ENCODE measurements around the gene ADAT3.
"Not testable (repeated sequence)": the region's sequence is repeated elsewhere in the genome, so short reads cannot be mapped to it uniquely, and the experiment has no call there.

Gene ADAT3

DNA sequence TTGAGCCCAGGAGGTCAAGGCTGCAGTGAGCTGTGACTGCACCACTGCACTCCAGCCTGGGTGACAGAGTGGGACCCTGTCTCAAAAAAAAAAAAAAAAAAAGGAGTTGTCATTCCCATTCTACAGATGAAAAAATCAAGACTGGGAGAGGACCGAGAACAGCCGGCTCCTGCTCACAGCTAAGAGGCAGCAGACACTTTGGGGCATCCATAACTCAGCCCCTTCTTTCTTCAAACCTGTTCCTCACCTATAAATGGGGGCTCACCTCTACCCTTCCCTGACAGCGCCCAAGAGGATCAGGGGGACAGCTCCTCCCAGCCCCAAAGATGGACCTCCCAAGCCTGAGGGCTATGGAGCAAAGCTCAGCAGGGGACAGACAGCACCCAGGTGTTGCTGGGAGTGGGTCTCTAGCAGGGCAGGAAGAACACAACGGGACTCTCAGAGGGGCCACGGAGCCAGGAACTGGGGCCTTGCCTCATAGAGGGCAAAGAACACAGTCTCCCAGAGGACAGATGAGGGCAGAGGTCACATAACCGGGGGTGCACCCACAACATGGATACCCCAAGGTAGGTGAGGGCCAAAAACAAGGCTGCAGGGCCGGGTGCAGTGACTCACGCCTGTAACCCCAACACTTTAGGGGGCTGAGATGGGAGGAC, 38.4 kb upstream of the ADAT3 start:
- DNase-seq (ENCODE audit: low read depth), result no peak

DNA sequence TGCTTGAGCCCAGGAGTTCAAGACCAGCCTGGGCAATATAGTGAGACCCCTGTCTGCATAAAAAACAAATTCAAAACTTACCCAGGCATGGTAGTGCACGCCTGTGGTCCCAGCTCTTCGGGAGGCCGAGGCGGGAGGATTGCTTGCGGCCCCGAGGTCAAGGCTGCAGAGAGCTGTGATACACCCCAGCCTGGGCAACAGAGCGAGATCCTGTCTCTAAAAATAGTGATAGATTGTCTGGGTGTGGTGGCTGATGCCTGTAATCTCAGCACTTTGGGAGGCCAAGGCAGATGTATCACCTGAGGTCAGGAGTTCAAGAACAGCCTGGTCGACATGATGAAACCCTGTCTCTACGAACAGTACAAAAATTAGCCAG, 37.9 kb upstream of the ADAT3 start:
- no peak for DNase-seq (ENCODE audit: low read depth)

DNA sequence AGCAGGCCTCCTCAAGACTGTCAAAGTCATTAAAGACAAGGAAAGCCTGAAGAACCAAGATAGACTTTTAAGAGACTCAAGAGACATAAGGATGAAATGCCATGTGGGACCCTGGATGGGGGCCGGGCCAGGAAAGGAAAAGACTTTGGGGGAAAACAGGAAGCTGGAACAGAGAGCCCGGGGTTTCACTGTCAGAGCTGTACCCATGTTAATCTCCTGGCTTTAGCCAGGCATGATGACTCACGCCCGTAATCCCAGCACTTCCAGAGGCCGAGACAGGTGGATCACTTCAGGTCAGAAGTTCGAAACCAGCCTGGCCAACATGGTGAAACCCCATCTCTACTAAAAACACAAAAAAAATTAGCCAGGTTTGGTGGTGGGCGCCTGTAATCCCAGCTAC, 36.2 kb upstream of the ADAT3 start:
- no peak for DNase-seq (ENCODE audit: low read depth)

DNA sequence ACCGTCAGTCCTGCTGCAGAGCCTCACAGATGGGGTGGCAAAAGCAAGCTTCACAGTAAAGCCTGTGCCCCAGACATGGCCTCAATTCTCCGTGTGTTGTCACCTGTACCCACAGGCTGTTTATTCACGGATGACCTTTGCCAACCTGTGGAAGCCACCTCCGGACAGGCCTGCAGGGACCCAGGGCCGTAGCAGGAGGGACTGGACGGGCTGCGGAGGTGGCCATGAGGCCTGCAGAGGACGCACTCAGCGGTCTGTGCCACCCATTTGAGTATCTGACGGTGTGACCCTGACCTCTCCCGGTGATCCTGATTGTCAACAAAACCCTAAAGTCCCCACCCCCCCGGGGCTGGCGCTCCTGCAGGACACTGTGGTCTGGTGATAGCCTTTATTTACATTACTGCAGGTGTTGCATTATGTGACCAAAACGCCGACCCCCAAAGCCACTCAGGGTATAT, 34.0 kb upstream of the ADAT3 start:
- no peak for DNase-seq (ENCODE audit: low read depth)

DNA sequence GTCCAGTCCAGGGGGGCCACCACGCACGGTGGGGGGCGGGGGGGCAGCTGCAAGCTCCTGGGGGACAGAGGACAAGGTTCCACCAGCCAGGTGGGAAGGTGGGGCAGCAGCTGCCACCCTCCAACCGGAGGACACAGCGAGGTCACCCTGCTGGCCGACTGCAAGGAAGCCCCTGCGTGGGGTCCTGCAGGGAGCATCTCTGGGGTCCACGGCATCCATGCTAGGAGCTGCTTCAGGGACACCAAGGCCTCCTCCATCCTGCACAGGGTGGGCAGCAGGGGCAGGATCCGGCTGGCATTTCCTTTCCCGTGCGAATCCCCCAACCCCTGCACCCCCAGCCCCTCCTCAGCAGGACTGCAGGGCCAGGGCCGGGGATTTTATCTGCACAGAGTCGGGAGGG, 33.6 kb upstream of the ADAT3 start:
- DNase-seq (ENCODE audit: low read depth), result no peak

DNA sequence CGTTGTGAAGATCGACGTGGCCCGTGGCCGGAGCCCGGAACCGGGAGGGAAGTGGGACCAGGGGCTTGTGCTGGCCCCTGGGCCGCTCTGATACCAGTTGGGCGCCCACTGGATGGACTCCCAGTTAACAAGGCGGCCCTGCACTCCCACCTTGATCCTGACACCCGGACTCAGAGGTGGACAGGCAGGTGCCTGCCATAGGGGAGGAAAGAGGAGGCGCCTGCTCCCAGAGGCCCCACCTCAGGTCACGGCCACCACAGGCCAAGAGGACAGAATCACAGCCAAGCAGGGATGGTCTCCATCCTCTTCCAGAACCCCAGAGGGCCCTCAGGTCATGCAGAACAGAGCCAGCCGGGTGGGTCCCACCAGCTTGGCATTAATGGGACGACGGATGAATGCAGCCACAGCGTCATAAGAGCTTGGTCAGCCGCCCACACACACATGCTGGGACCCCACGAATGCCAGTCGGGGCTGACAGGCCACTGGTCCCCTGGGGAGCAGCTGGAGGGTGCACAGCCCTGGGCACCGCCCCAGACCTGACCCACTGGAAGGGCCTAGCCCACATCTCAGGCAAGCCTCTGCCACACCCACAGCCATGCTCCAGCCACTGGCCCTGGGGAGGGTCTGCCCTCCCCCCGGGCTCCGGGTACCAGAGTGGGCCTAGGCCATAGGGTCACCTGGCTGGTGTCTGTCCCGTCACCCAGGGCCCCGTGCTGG, 32.2 kb upstream of the ADAT3 start:
- DNase-seq (ENCODE audit: low read depth), result no peak

DNA sequence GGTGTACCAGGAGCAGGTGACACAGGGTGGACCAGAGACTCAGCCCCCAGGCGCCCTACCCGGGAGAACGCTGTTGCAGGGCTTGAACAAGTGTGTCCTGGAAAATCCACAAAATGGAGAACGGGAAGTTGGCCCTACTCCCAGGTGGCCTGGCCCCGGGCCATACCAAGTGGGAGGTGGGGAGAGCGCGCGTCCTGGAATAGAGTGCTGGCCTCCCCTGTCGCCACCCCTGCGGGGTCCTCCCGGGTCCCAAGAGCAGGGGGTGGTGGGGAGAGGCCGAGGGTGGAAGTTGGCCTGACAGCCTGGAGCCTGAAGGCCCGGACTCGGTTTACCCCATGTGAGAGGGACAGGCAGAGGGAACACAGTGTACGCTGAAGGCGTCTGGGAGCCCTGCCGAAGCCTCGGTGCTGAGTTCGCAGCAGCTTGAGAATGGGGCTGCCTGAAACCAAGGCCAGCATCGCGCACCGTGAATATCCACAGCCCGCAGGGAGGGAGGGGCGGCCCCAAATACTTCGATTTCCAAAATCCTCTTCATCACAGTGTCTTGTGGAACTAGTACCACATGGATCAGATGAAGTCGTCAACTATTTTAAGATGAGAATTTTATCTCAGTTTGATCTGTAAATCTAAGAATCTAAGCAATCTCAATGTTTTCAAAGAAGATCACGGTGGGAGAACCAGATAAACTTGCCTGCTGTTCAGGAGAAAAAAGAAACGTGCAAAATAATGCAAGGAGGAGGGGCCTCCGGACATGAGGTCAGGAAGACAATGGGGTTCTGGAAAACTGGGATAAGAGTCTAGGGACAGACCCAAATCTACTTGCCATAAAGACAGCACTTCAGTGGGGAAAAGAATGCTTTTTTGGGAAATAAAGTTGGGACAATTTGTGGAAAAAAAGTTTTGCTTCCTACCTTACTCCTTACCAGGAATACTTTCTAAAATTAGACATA, 31.4 kb upstream of the ADAT3 start:
- DNase-seq (ENCODE audit: low read depth), result no peak

DNA sequence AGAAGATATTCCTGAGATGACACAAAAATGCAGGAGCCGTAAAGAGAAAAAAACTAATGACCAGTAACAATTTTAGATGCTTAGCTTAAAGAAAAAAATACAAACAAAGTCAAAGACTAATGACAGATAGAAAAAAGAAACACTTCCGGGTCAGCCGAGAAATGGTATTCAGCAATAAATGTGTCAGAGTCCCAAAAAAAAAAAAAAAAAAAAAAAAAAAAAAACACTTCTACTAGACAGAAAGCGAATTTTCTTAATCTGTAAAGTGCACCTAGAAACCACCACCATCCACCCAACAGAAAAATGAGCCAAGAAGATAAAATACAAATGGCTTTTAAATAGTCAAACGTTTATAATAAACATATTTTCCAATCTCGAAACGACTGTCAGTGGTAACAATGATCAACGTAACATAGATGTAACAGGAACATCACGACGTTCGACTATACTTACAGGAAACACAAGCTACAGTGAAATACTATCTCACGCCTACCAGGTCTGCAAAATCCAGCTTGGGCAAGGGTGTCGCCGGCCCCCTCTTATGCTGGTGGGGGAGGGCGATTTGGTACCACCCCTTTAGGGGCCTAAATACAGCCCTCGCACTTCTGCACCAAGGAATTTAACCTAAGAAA, 30.5 kb upstream of the ADAT3 start:
- no peak for DNase-seq (ENCODE audit: low read depth)

DNA sequence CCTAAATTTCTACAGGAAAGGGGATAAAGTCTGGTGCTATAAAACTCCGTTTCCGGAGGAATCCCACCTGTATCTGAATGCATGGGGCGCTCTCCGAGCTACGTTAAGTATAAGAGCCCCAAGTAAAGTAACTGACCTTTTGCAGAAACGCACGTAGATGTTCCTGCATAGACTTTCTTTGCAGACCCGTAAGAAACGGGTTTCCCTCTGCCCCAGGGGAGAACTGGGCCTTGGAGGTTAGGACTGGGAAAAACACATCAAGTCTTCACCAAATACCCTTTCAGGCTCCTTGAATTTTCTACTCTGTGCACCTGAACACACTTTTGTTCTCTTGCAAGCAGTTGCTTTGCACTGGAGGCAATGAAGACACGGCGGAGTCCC, 29.9 kb upstream of the ADAT3 start:
- DNase-seq (ENCODE audit: low read depth), result not testable (repeated sequence)

DNA sequence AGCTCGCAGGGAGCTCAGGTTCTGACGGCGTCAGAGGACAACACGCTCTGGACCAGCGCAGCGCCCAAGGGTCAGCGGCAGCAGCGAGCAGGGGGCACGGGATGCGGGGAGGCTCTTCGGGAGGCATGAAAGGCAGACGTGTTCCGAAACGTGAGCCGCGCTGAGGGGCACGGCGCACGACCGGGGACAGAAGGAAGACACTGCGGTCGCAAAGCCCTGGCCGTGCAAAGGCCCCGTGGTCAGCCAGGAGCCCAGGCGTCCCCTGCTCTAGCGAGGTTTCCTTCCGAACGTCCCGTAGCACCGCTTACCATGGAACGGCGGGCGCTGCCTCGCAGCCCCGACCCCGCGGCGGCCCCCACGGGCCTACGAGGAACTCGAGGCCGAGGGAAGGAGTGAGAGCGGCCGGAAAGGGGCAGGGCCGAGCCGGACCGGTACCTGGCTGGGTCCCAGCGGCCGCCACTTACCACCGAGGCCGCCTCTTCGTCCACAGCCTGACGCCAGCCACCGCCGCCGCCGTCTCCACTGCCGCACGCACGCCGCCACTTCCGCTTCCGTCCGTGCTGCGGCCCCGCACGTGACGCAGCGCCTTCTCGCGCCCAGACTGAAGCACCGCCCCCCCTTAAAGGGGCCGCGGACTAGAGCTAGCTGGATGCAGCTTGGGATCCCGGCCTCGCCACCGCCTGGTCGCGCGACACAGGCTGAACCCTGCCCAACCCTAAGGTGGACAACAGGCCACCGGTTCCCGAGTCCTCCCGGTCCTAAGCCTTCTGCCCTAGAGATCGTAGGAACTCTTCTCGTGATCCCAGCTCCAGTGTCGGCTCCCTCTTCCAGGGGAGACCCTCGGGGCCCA, 29.3 kb upstream of the ADAT3 start:
- peak; percentile 79 for DNase-seq (ENCODE audit: low read depth)

DNA sequence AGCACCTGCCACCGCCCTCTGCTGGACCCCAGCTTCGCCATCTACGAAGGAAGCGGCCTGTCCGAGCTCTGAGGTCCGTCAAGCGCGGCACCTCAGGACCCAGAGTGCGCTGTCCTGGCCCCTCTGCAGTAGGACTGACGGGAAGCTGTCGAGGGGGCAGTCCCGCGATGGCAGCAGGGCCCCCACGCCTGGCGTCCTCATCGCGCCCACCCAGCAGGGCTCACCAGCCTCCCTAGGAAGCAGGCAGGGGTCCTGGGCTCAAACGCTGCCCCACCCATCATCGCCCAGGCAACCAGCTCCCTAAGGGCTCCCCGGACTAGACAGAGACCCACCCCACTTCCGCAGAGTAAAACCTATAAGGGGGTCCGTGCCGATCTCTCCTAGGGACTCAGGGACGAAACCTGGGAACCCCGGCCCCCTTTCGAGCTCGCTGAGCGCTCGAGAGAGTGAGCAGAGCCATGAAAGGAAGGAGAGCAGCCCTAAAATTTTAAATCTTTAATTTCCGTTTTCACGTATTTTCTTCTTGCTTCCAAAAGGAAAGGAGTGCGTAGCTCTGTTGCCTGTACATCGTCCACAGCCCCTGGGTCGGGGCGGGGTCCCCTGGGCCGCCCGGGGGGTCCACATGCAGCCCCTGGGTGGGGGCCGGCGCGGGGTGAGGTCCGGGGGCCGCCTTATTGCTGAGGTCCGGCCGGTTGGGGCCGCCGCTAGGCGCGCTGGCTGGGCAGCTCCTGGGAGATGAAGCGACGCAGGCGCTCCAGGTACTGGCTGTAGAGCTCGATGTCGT, 28.5 kb upstream of the ADAT3 start:
- DNase-seq (ENCODE audit: low read depth), result not testable (repeated sequence)

DNA sequence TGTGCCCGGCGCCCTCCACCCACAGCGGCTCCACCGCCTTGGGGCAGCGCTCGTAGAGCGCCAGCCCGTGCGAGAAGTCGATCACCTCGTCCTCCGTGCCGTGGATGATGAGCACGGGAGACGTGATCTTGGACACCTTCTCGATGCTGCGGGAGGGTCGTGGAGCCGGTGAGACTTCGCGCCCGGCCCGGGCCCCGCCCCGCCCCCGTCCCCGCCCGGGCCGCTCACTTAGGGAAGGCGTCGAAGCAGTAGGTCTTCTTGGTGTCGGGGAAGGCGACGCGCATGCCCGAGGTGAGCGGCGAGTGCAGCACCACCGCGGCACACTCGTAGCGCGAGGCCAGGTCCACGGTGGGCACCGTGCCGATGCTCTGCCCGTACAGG, 27.9 kb upstream of the ADAT3 start:
- DNase-seq (ENCODE audit: low read depth), result not testable (repeated sequence)

DNA sequence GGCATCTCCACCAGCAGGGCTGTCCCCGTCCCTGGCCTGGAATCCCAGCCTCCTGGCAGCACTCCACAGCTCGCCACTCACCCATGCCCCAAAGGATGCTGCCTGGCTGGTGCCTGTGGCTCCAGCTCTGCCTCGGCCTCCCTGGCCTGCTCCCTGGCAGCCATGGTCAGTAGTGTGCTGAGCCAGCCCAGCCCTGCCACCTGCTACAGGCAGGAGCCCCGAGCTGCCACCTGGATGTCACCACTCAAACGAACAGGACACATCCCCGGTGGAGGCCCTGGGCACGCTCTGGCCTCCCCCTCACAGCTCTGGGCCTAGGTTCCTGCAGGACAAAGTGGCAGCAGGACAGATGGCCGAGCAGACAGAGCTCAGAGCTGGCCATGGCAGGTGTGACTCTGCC, 26.6 kb upstream of the ADAT3 start:
- DNase-seq (ENCODE audit: low read depth), result not testable (repeated sequence)

DNA sequence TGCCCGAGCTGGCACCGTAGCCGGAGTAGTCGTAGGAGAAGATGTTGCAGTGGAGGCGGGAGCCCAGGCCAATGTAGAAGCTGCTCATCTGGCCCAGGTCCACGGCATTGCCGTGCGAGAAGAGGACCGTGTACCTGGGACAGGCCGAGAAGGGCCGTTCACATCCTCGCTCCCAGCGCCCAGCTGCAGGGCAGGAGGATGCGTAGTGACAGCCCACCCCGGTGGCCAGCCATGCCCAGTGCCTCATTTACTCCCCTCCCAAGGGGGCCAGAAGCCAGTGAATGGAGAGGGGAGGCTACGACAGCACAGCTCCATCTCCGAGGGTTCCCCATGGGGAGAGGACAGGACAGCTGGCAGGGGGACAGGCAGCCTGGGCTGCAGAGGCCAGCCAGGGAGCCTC, 25.2 kb upstream of the ADAT3 start:
- DNase-seq (ENCODE audit: low read depth), result not testable (repeated sequence)

DNA sequence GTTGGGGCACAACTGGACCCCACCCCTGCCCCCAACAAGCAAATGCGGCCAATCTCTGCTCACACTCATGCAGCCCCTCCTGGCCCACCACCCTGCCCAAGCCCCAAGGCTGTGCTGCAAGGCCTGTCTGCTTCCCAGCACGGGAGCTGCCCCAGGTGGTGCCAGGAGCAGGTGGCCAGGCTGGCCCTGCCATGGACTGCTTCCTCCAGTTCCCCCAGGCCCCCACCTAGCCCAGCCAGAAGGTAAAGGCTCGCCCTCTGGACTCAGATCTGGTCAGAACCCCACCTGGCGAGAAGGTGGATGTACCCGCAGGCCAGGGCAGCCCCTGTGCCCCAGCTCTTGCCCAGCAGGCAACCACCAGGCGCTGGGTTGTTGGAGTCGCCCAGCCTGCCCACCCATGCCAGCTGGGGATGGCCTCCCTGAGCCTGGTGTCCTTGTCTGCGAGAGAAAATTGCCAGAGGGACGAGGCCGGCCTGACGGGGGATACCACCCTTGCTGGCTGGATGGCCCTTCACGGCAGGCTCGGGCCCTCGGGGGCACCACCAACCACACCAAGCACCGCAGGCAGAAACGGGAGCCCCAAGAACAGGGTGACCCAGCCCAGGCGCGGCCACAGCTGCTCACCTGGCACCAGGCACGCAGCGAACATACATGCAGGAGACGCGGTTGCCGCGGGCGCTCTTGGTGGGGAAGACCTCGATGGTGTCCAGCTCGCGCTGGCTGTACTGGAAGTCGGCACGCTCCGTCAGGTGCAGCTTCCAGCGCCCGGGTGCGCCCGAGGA, 24.4 kb upstream of the ADAT3 start:
- DNase-seq (ENCODE audit: low read depth), result no peak

DNA sequence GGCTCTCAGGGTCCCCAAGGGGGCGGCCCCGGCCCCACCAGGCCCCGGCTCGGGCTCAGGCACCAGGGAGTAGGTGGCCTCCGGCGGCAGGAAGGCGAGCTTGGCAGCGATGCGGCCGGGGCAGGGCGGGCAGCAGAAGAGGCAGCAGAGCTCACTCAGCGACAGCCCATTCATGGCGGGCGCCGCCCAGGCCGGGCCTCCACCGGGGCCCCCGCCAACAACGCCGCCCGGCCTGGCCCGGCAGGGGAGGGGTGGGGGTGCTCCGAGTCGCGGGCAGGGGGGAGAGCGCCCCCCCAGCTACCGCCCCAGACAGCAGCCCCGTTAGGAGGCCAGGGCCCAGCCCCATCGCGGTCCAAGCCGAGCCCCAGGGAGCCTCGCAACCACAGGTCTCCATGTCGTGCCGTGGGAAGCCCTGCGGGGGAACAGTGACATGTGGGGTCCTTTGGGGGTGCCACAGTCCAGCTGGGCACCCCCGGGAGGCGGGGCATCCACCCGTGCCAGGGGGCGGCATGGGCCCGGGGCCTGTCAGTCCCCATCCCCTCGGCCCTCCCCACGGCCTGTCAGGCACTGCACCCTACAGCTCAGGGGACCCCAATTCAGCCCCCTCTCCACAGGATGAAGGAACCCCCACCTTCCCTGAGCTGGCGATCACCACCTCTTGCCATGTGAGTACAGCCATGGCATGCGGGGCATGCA, 23.7 kb upstream of the ADAT3 start:
- DNase-seq (ENCODE audit: low read depth), result not testable (repeated sequence)

DNA sequence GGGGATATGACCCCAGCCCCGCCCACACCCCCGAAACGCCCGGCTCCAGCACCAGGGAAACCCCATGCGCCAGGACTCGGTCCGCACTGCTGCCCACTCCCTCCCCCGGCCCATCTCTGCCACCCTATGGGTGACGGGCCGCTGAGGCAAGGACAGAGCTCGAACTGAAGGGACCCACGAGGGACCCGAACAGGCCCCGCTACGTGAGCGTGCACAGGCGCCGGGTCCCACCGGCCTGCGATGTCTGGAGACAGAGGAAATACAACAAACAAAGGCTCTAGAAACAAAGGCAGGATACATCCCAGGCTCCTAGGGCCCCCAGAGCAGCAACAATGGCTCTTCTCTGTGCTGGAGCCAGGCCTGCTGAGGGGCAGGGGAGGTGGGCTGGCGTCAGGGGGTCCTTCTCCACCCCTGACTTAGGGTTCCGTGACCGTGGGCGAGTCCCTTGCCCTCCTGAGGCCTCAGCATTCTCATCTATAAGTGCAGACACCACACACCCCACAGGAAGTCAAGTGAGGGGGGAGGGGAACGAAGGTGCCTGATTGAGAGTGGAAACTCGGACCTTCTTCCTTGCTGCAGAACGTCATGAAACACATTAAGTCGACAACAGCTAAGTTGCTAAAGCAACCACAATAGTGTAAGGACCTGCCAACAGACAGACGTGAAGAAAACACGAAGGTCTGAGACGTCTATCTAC, 23.0 kb upstream of the ADAT3 start:
- DNase-seq (ENCODE audit: low read depth), result peak; percentile 59

All from stimulated activated CD8-positive, alpha-beta memory T cell treated with anti-CD3 and anti-CD28 coated beads, Interleukin-12 subunit alpha, Interleukin-12 subunit beta, amount 100 ng/mL, for 4 hours (primary cell).